HG03103 (cell line): ENCODE results near the gene LIPH.

Source experiments
- ATAC-seq: cut with Tn5 transposase; IDR thresholded peaks from one replicate; pipeline ENCODE4 v1.9.1; 2021; ENCODE audit warnings: low read depth; ENCODE audit not compliant: unreplicated experiment

Gene LIPH

GRCh38 chr3:185549122-185549521, 3.3 kb downstream of the LIPH start:
- ATAC-seq, result no peak

GRCh38 chr3:185540695-185541094, 11.7 kb downstream of the LIPH start:
- no peak for ATAC-seq

- no peak for ATAC-seq
Observed at GRCh38 chr3:185539934-185540333, 12.5 kb downstream of the LIPH start.

- peak; percentile 96 for ATAC-seq
Observed at GRCh38 chr3:185537369-185537970, 14.9 kb downstream of the LIPH start.

- no peak for ATAC-seq
Observed at GRCh38 chr3:185534511-185534910, 17.9 kb downstream of the LIPH start.

GRCh38 chr3:185532901-185533300, 19.5 kb downstream of the LIPH start:
- no peak for ATAC-seq

GRCh38 chr3:185530856-185531255, 21.5 kb downstream of the LIPH start:
- ATAC-seq, result no peak

GRCh38 chr3:185528532-185528931, 23.9 kb downstream of the LIPH start:
- no peak for ATAC-seq

GRCh38 chr3:185527364-185527763, 25.0 kb downstream of the LIPH start:
- ATAC-seq, result no peak

- ATAC-seq, result no peak
Observed at GRCh38 chr3:185526349-185526951, 25.9 kb downstream of the LIPH start.

- ATAC-seq, result no peak
Observed at GRCh38 chr3:185521349-185522138, 30.8 kb downstream of the LIPH start.

- no peak for ATAC-seq
Observed at GRCh38 chr3:185519021-185519420, 33.4 kb downstream of the LIPH start.

- ATAC-seq, result no peak
Observed at GRCh38 chr3:185517387-185518130, 34.8 kb downstream of the LIPH start.

- no peak for ATAC-seq
Observed at GRCh38 chr3:185511711-185512110, 40.7 kb downstream of the LIPH start.

- no peak for ATAC-seq
Observed at GRCh38 chr3:185508335-185508991, 43.9 kb downstream of the LIPH start.

GRCh38 chr3:185507883-185508282, 44.5 kb downstream of the LIPH start:
- no peak for ATAC-seq

GRCh38 chr3:185504636-185505035, 47.8 kb downstream of the LIPH start:
- no peak for ATAC-seq

- ATAC-seq, result no peak
Observed at GRCh38 chr3:185503521-185503920, 48.9 kb downstream of the LIPH start.

GRCh38 chr3:185502987-185503386, 49.4 kb downstream of the LIPH start:
- no peak for ATAC-seq

GRCh38 chr3:185498503-185499396, 53.6 kb downstream of the LIPH start, which contains the start of gene TMEM41A:
TMEM41A (minus strand) TSS chr3:185499035; CDS start chr3:185498961, 74 bp downstream.
- peak; percentile 91 for ATAC-seq
